Activated CD8-positive, alpha-beta memory T cell treated with anti-CD3 and anti-CD28 coated beads, Interleukin-2, amount 50 U/mL, for 1 hour (primary cell): ENCODE results near the gene BACH2.
"Not testable (repeated sequence)": the region's sequence is repeated elsewhere in the genome, so short reads cannot be mapped to it uniquely, and the experiment has no call there.

Experiments used
- DNase-seq: peaks from one replicate; pipeline ENCODE4 v3.0.0-alpha.2; 2020; ENCODE audit errors: extremely low read depth

The BACH2 gene

GRCh38 chr6:90068703-90069523, 227.7 kb downstream of the BACH2 start:
- DNase-seq: no peak

GRCh38 chr6:90068264-90068663, 228.4 kb downstream of the BACH2 start:
- no peak for DNase-seq

- no peak for DNase-seq
Measured at GRCh38 chr6:90066697-90067096, 229.9 kb downstream of the BACH2 start.

DNA sequence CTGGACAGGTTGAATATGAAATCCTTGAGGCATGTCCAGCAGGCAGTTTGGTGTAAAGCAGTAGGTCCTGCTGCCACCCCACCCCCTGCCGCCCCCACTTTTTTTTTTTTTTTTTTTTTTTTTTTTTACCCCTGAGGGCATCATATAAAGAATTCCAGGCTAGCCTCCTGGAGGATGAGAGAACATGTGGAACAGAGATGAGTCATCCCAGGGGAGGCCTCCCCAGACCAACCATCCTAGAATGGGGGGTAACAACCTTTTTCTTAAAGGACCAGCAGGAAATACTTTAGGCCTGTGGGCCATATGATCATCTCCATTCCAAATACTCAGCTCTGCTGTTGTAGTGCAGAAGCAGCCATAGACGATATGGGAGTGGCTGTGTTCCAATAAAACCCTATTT, 231.5 kb downstream of the BACH2 start:
- DNase-seq: no peak

- no peak for DNase-seq
Measured at GRCh38 chr6:90062667-90063066, 234.0 kb downstream of the BACH2 start.

GRCh38 chr6:90062051-90062450, 234.6 kb downstream of the BACH2 start:
- no peak for DNase-seq

GRCh38 chr6:90059178-90059577, 237.5 kb downstream of the BACH2 start:
- not testable (repeated sequence) for DNase-seq

GRCh38 chr6:90055924-90056323, 240.7 kb downstream of the BACH2 start:
- not testable (repeated sequence) for DNase-seq

DNA sequence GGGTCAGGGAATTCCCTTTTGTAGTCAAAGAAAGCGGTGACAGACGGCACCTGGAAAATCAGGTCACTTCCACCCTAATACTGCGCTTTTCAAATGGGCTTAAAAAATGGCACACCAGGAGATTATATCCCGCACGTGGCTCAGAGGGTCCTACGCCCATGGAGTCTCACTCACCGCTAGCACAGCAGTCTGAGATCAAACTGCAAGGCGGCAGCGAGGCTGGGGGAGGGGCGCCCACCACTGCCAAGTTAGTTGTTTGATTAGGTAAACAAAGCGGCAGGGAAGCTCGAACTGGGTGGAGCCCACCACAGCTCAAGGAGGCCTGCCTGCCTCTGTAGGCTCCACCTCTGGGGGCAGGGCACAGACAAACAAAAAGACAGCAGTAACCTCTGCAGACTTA, 242.4 kb downstream of the BACH2 start:
- DNase-seq: not testable (repeated sequence)

GRCh38 chr6:90053614-90054013, 243.0 kb downstream of the BACH2 start:
- no peak for DNase-seq

GRCh38 chr6:90049295-90049694, 247.3 kb downstream of the BACH2 start:
- no peak for DNase-seq

GRCh38 chr6:90048206-90048967, 248.3 kb downstream of the BACH2 start:
- no peak for DNase-seq

DNA sequence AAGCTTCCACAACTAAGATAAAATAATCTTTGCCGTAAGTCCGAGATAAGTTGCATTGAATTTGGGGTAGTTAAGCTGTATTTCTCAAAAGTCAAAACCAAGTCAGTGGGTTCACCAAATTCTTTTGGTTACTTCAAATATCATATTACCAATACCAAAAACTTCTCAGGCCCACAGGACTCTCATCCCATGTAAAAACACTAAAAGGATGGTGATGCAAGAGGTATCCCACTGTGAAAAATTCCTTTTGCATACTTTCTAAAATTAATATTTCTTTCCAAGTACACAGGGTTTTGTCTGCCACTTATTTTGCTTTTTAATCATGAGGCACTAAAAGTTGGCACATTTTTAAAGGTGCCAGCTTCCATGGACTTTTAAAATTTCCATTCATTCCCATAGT, 251.1 kb downstream of the BACH2 start:
- no peak for DNase-seq

DNA sequence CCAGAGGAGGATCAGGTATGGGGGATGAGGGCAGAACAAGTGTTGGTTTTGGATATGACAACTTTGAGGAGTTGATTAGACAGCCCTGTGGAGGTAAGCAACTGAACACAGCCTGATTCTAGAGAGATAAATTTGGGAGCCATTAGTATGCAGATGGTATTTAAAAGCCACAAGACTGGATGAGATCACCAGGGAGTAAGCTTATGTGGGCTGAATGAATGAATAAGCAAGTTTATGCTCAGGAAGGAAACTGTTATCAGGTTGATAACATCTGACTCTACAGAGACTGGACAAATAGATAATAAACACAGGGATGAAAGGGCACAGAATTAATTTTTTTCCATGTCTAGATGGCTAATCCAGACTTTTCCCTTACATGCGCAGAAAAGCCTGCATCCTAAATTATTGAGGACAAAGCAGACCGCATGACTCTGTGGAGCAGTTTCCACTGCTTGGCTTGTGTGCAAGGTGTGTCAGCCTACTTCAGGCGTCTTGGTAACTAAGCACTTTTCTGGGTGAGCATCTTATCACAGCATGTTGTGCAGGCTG, 251.7 kb downstream of the BACH2 start:
- no peak for DNase-seq

- no peak for DNase-seq
Measured at GRCh38 chr6:90044182-90044832, 252.3 kb downstream of the BACH2 start.

DNA sequence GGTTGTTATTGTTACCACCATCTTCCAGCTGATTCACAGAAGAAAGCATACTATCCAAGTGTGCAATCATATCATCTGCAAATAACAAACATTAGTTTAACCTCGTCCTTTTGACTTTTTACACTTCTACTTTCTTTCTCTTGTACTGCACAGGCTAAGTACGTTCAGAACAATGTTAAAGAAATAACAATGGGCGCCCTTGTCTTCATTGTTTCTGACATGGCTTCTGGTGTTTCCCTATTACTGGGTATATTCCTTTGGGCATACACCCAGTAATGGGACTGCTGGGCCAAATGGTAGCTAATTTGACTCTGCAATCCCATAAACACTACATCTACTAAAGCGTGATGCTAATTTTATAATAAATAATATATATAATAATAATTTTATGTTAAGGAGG, 255.7 kb downstream of the BACH2 start:
- no peak for DNase-seq

DNA sequence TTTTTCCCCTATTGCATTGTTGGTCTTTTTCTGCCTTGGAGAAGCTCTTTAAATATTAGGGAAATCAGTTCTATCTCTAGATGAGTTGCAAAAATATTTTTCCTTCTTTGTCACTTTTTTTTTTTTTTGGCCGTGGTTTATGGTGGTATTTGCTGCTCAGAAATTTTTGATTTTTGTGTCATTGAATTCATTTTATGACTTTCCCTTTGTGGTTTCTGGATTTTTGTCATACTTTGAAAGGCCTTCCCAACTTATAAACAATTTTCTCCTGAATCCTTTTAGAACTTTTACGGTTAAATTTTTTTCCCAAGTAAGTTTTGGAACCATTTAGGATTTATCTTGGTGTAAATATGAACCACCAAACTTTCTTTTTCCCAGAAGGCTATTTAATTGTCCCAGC, 256.7 kb downstream of the BACH2 start:
- no peak for DNase-seq

GRCh38 chr6:90038961-90039653, 257.5 kb downstream of the BACH2 start:
- DNase-seq: no peak

GRCh38 chr6:90036963-90037362, 259.7 kb downstream of the BACH2 start:
- no peak for DNase-seq

- DNase-seq: no peak
Measured at GRCh38 chr6:90035047-90035723, 261.5 kb downstream of the BACH2 start.

- DNase-seq: no peak
Measured at GRCh38 chr6:90033746-90034271, 262.8 kb downstream of the BACH2 start.
